Mesendoderm (in vitro differentiated cells): Measurements from ENCODE around the gene OR2T35.

ENCODE experiments used
- DNase-seq: peaks from one replicate; pipeline ENCODE4 v3.0.0; 2013
- H2AK5ac ChIP-seq: 2 replicates; pipeline ENCODE4 v1.6.1; 2013; ENCODE audit warnings: low read length, inconsistent platforms
- H2BK120ac ChIP-seq: 2 replicates; pipeline ENCODE4 v1.6.1; 2013; ENCODE audit warnings: low read depth, mild to moderate bottlenecking, low read length, moderate library complexity, mixed read lengths
- H2BK15ac ChIP-seq: replicated peaks from 2 replicates; pipeline ENCODE4 v1.6.1; 2013; ENCODE audit warnings: low read depth, mild to moderate bottlenecking, moderate library complexity
- H2BK5ac ChIP-seq: 2 replicates; pipeline ENCODE4 v1.6.1; 2013; ENCODE audit warnings: low read length, inconsistent platforms
- H3K18ac ChIP-seq: 2 replicates; pipeline ENCODE4 v1.6.1; 2013; ENCODE audit warnings: mild to moderate bottlenecking, low read length, mixed read lengths
- H3K23ac ChIP-seq: one replicate; pipeline ENCODE4 v1.6.1; 2013; ENCODE audit warnings: low read length
- H3K27ac ChIP-seq: 2 replicates; pipeline ENCODE4 v1.5.1; 2013; ENCODE audit warnings: low read depth, mild to moderate bottlenecking, inconsistent platforms, low read length, moderate library complexity
- H3K27me3 ChIP-seq: 2 replicates; pipeline ENCODE4 v1.6.1; 2013; ENCODE audit warnings: low read length, control low read depth, mild to moderate bottlenecking, inconsistent platforms; ENCODE audit not compliant: insufficient read depth, poor library complexity
- H3K36me3 ChIP-seq: 2 replicates; pipeline ENCODE4 v1.6.1; 2013; ENCODE audit warnings: low read length, inconsistent platforms; ENCODE audit not compliant: control insufficient read depth, insufficient read depth
- H3K4ac ChIP-seq: one replicate; pipeline ENCODE4 v1.6.1; 2013; ENCODE audit warnings: low read depth, mild to moderate bottlenecking, low read length, moderate library complexity
- H3K4me1 ChIP-seq: 2 replicates; pipeline ENCODE4 v1.6.1; 2013; ENCODE audit warnings: low read depth, low read length, inconsistent platforms; ENCODE audit not compliant: control insufficient read depth
- H3K4me2 ChIP-seq: 2 replicates; pipeline ENCODE4 v1.6.1; 2013; ENCODE audit warnings: low read length
- H3K4me3 ChIP-seq: 2 replicates; pipeline ENCODE4 v1.5.1; 2013; ENCODE audit warnings: mild to moderate bottlenecking, low read length
- H3K56ac ChIP-seq: one replicate; pipeline ENCODE4 v1.6.1; 2013; ENCODE audit warnings: low read length
- H3K79me1 ChIP-seq: 2 replicates; pipeline ENCODE4 v1.6.1; 2013; ENCODE audit warnings: low read length, inconsistent platforms
- H3K79me2 ChIP-seq: 2 replicates; pipeline ENCODE4 v1.6.1; 2013; ENCODE audit warnings: mild to moderate bottlenecking, low read length; ENCODE audit not compliant: control insufficient read depth, insufficient read depth
- H3K9ac ChIP-seq: 2 replicates; pipeline ENCODE4 v1.6.1; 2013; ENCODE audit warnings: low read length, inconsistent platforms
- H4K5ac ChIP-seq: one replicate; pipeline ENCODE4 v1.6.1; 2013; ENCODE audit warnings: low read length
- H4K8ac ChIP-seq: one replicate; pipeline ENCODE4 v1.6.1; 2013; ENCODE audit warnings: low read depth, mild to moderate bottlenecking, control low read depth, low read length, moderate library complexity
- WGBS: extraction: QIAGEN DNeasy Blood & Tissue Kit; methylation state at CpG from one replicate; pipeline ENCODE4 v1.1.7; 2013; ENCODE audit warnings: low lambda C conversion rate, missing lambda C conversion rate; ENCODE audit not compliant: insufficient coverage; ENCODE audit errors: extremely low coverage; 5-methylcytosine and 5-hydroxymethylcytosine counted together

OR2T35 gene

GRCh38 chr1:248622570-248623001, 22.5 kb downstream of the OR2T35 start:
- Histone ChIP-seq H3K18ac (no peak overlapping the region), H3K4ac (no peak overlapping the region), H4K8ac (no peak overlapping the region), H3K23ac (no peak overlapping the region), H3K9ac (no peak overlapping the region), H2BK5ac (no peak overlapping the region), H2BK15ac (no peak overlapping the region), H3K36me3 (no peaks in the 10 kb centered on the region), H2AK5ac (no peak overlapping the region), H3K79me2 (no peaks in the 10 kb centered on the region), H3K79me1 (no peaks in the 10 kb centered on the region), H3K56ac (no peak overlapping the region), H3K27me3 (no peaks in the 10 kb centered on the region), H3K4me1 (no peaks in the 10 kb centered on the region), H4K5ac (no peak overlapping the region), H3K27ac (no peak overlapping the region), H3K4me2 (no peak overlapping the region), H2BK120ac (no peak overlapping the region), H3K4me3 (no peak overlapping the region)
- WGBS = no CpG with 5 or more reads among the region's 4 CpGs
- peak; percentile 3 for DNase-seq

- no CpG with 5 or more reads among the region's 7 CpGs for WGBS
Measured at GRCh38 chr1:248621770-248622169, 23.3 kb downstream of the OR2T35 start.

GRCh38 chr1:248618878-248619277, 26.2 kb downstream of the OR2T35 start:
- no peak overlapping the region for H2BK15ac ChIP-seq
- H3K4me3 ChIP-seq = no peak overlapping the region
- no peak overlapping the region for H3K4ac ChIP-seq
- no peak overlapping the region for H2AK5ac ChIP-seq
- H3K27me3 ChIP-seq = no peaks in the 10 kb centered on the region
- H3K56ac ChIP-seq = no peak overlapping the region
- H3K79me2 ChIP-seq = no peaks in the 10 kb centered on the region
- WGBS = no CpG with 5 or more reads among the region's 3 CpGs
- no peaks in the 10 kb centered on the region for H3K36me3 ChIP-seq
- no peak overlapping the region for H3K27ac ChIP-seq
- H2BK5ac ChIP-seq = no peak overlapping the region
- no peak overlapping the region for H3K4me2 ChIP-seq
- no peak overlapping the region for H3K18ac ChIP-seq
- H3K9ac ChIP-seq = no peak overlapping the region
- no peaks in the 10 kb centered on the region for H3K4me1 ChIP-seq
- no peak overlapping the region for H4K8ac ChIP-seq
- H3K23ac ChIP-seq = no peak overlapping the region
- H2BK120ac ChIP-seq = no peak overlapping the region
- H4K5ac ChIP-seq = no peak overlapping the region
- DNase-seq = peak; percentile 0
- no peaks in the 10 kb centered on the region for H3K79me1 ChIP-seq

More at GRCh38 chr1:248621770-248622169, 23.3 kb downstream of the OR2T35 start:
- Histone ChIP-seq H3K36me3 (no peaks in the 10 kb centered on the region), H3K18ac (no peak overlapping the region), H3K4me2 (no peak overlapping the region), H2AK5ac (no peak overlapping the region), H3K4me1 (no peaks in the 10 kb centered on the region), H3K79me2 (no peaks in the 10 kb centered on the region), H4K5ac (no peak overlapping the region), H3K23ac (no peak overlapping the region), H2BK120ac (no peak overlapping the region), H2BK5ac (no peak overlapping the region), H3K4me3 (no peak overlapping the region), H3K9ac (no peak overlapping the region), H3K79me1 (no peaks in the 10 kb centered on the region), H3K27ac (no peak overlapping the region), H3K27me3 (no peaks in the 10 kb centered on the region), H4K8ac (no peak overlapping the region), H3K56ac (no peak overlapping the region), H2BK15ac (no peak overlapping the region), H3K4ac (no peak overlapping the region)
- DNase-seq = no peak

GRCh38 chr1:248618119-248618518, 27.0 kb downstream of the OR2T35 start:
- no peak overlapping the region for H3K27ac ChIP-seq
- no peak overlapping the region for H3K4me3 ChIP-seq
- H3K4me2 ChIP-seq = no peak overlapping the region
- DNase-seq = no peak
- no peak overlapping the region for H2BK120ac ChIP-seq
- no CpG with 5 or more reads among the region's 7 CpGs for WGBS
- H2BK15ac ChIP-seq = no peak overlapping the region
- H3K27me3 ChIP-seq = no peaks in the 10 kb centered on the region
- H3K4me1 ChIP-seq = no peaks in the 10 kb centered on the region
- H3K79me2 ChIP-seq = no peaks in the 10 kb centered on the region
- H3K23ac ChIP-seq = no peak overlapping the region
- H3K36me3 ChIP-seq = no peaks in the 10 kb centered on the region
- H2AK5ac ChIP-seq = no peak overlapping the region
- H3K18ac ChIP-seq = no peak overlapping the region
- H3K9ac ChIP-seq = no peak overlapping the region
- no peak overlapping the region for H3K4ac ChIP-seq
- no peak overlapping the region for H4K8ac ChIP-seq
- no peak overlapping the region for H3K56ac ChIP-seq
- no peak overlapping the region for H2BK5ac ChIP-seq
- H3K79me1 ChIP-seq = no peaks in the 10 kb centered on the region
- no peak overlapping the region for H4K5ac ChIP-seq

DNA sequence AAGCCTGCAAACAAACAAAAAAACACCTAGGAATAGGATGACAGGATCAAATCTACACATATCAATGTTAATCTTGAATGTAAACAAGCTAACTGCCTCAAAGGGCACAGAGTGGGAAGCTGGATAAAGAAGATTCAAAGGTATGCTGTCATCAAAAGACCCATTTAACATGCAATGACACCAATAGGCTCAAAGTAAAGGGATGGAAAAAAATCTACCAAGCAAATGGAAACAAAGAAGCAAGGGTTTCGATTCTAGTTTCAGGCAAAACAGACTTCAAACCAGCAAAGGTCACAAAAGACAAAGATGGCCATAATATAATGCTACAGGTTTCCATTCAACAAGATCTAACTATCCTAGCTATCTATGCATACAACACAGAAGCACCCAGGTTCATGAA, 31.3 kb downstream of the OR2T35 start:
- Histone ChIP-seq H3K23ac (no peak overlapping the region), H3K36me3 (no peaks in the 10 kb centered on the region), H3K27me3 (no peaks in the 10 kb centered on the region), H4K8ac (no peak overlapping the region), H3K4ac (no peak overlapping the region), H2BK120ac (no peak overlapping the region), H3K79me2 (no peaks in the 10 kb centered on the region), H3K56ac (no peak overlapping the region), H4K5ac (no peak overlapping the region), H2BK5ac (no peak overlapping the region), H3K9ac (no peak overlapping the region), H2BK15ac (no peak overlapping the region), H3K79me1 (no peaks in the 10 kb centered on the region), H3K4me1 (no peaks in the 10 kb centered on the region), H3K4me2 (no peak overlapping the region), H3K18ac (no peak overlapping the region), H3K27ac (no peak overlapping the region), H3K4me3 (no peak overlapping the region), H2AK5ac (no peak overlapping the region)
- WGBS = no CpG with 5 or more reads among the region's 1 CpG
- DNase-seq = no peak

DNA sequence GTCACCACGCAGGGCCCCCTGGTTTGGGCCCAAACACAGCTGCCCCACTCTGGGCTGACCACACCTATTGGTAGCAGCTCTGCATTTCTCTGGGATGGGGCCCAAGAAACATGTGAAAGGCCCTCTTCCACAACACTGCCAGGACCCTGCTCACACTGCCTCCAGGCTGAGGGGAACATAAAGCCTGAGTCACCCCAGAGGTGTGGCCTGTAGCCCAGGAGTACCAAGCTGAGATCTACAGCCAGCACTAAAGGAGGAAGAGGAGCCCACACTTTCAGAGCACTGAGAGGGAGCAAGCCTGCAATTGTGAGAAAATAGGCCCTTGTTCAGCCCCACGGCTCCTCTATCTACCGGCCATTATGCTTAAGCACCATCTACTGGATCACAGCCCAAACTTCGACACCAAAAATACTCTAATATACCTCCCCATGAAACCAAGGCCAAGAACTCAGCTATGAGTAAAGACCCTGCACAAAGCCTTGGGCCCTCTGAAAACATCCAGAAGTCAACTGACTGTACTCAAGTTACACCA, 33.1 kb downstream of the OR2T35 start:
- Histone ChIP-seq H3K4me2 (no peak overlapping the region), H4K8ac (no peak overlapping the region), H3K56ac (no peak overlapping the region), H3K4me1 (no peaks in the 10 kb centered on the region), H3K9ac (no peak overlapping the region), H4K5ac (no peak overlapping the region), H3K27ac (no peak overlapping the region), H3K36me3 (no peaks in the 10 kb centered on the region), H3K27me3 (no peaks in the 10 kb centered on the region), H3K79me2 (no peaks in the 10 kb centered on the region), H2BK5ac (no peak overlapping the region), H3K4ac (no peak overlapping the region), H2BK120ac (no peak overlapping the region), H3K4me3 (no peak overlapping the region), H3K79me1 (no peaks in the 10 kb centered on the region), H3K23ac (no peak overlapping the region), H2AK5ac (no peak overlapping the region), H3K18ac (no peak overlapping the region), H2BK15ac (no peak overlapping the region)
- WGBS = no CpG with 5 or more reads among the region's 4 CpGs
- DNase-seq = no peak
